Tibial artery (tissue), 4 donors: Measurements from ENCODE around the gene VAV2.
A peak's percentile ranks its signal among the peaks of the same experiment; 100 is the strongest.

ENCODE experiments used
- DNase-seq, 2 donors: peaks; one replicate each; pipeline ENCODE4 v3.0.0-alpha.2; 2019
- H3K27ac ChIP-seq, 2 donors: fragments of 200-600 bp; sonication (generic) in 1 of 2; 1 replicate in 1 of 2; 2 replicates in 1 of 2; pipeline ENCODE4 v1.5.1; 2018 to 2019; ENCODE audit warnings: mild to moderate bottlenecking in 1 of 2
- H3K27me3 ChIP-seq, 2 donors: fragments of 200-600 bp; sonication (generic) in 1 of 2; one replicate each; pipeline versions ENCODE4 v1.5.1 to v1.6.0; 2016 to 2019
- H3K36me3 ChIP-seq, 3 donors: fragments of 200-600 bp; sonication (generic) in 2 of 3; one replicate each; pipeline ENCODE4 v1.5.1; 2016 to 2019; ENCODE audit warnings: mild to moderate bottlenecking in 2 of 3
- H3K4me1 ChIP-seq, 4 donors: fragments of 200-600 bp; sonication (generic) in 2 of 4; 1 replicate in 3 of 4; 2 replicates in 1 of 4; pipeline ENCODE4 v1.5.1; 2016 to 2019
- H3K4me3 ChIP-seq, 2 donors: fragments of 200-600 bp; sonication (generic) in 1 of 2; 1 replicate in 1 of 2; 2 replicates in 1 of 2; pipeline ENCODE4 v1.5.1; 2018 to 2019; ENCODE audit warnings: mild to moderate bottlenecking in 2 of 2
- H3K9me3 ChIP-seq, 3 donors: fragments of 200-600 bp; sonication (generic) in 1 of 3; one replicate each; pipeline ENCODE4 v1.5.1; 2016 to 2019
- intact Hi-C: fragments of 100-400 bp; cut with DNase I; formaldehyde crosslinking; loops from one replicate; pipeline ENCODE4 v1.15.0; 2023; ENCODE audit warnings: low total_unique reads
- TF ChIP-seq, protein P1 (sequence below), 2 experiments: fragments of 200-600 bp in 1 of 2; fragments of 450-650 bp in 1 of 2; IDR thresholded peaks; one replicate each; pipeline ENCODE4 v1.5.1; 2017 to 2019; ENCODE audit warnings: antibody characterized with exemption in 2 of 2, mild to moderate bottlenecking in 1 of 2, moderate library complexity in 1 of 2

VAV2 gene

DNA sequence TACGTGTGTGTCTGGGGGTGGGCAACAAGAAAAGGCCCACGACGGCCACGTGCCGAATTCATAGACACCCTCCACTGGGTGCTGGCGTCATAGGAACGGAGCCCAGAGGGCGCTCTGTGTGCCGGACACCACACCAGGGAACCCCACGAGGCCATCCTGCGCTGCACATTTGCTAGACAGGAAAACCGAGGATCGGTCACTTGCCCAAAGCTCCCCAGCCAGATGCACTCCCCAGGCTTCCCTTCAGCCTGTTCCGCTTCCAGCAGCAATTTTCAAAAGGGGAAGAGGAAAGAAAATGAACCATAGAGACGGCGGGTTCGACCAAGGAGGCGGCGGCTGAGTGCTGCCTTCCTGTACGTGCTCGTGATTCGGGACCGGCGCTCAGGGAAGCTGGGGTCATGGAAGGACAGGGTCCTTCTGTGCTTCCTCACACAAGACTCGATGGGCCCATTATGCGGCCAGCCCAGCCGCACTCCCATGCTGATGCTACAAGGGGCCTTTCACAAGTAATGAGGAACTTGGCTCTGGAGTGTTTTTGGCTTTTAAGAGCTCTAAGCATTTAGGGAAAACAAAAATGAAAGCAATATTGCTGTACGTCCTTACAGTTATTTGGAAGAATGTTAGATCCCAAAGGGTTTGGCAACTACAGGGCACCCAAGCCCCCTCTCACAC lies 129.4 kb downstream of the VAV2 start:
- no peaks in the 10 kb centered on the region for H3K27me3 ChIP-seq
- H3K9me3 ChIP-seq, result peaks cover 0 to 6% (median 0%) of the 10 kb centered on the region in 3 donors
- TF ChIP-seq, protein P1, sequence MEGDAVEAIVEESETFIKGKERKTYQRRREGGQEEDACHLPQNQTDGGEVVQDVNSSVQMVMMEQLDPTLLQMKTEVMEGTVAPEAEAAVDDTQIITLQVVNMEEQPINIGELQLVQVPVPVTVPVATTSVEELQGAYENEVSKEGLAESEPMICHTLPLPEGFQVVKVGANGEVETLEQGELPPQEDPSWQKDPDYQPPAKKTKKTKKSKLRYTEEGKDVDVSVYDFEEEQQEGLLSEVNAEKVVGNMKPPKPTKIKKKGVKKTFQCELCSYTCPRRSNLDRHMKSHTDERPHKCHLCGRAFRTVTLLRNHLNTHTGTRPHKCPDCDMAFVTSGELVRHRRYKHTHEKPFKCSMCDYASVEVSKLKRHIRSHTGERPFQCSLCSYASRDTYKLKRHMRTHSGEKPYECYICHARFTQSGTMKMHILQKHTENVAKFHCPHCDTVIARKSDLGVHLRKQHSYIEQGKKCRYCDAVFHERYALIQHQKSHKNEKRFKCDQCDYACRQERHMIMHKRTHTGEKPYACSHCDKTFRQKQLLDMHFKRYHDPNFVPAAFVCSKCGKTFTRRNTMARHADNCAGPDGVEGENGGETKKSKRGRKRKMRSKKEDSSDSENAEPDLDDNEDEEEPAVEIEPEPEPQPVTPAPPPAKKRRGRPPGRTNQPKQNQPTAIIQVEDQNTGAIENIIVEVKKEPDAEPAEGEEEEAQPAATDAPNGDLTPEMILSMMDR (IDR thresholded peaks at IDR 0.05), result no peak
- peak; percentile 70 to 77 for DNase-seq
- H3K27ac ChIP-seq, result no peak overlapping the region
- H3K4me3 ChIP-seq, result peak overlapping the region in 1 of 2 donors; percentile 14
- intact Hi-C loops, result no loop called here
- peaks cover 0 to 5% (median 0%) of the 10 kb centered on the region in 3 donors for H3K36me3 ChIP-seq
- H3K4me1 ChIP-seq, result peaks cover 0 to 6% (median 0%) of the 10 kb centered on the region in 4 donors

DNA sequence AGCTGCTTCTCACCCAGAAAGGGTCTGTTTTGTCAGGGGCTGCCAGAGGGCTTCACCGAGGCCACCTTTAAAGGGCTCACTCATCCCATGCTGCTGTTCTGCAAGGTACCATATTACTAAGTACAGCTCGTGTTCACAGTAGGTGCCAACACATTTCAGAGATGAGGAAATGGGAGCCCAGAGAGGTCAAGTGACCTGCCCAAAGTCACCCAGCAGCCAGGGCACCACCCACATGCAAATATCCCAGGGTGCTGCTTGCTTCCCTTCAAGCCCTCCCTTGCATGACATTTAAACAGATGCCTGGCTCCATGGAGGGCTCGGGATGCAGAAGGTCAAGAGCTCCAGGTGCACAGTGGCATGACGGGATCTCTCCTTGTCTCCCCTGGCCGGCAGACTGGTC lies 130.4 kb downstream of the VAV2 start:
- no peak for DNase-seq
- TF ChIP-seq, protein P1 (IDR thresholded peaks at IDR 0.05), result no peak
- no peaks in the 10 kb centered on the region for H3K27me3 ChIP-seq
- H3K36me3 ChIP-seq, result peaks cover 0 to 5% (median 0%) of the 10 kb centered on the region in 3 donors
- H3K4me3 ChIP-seq, result no peak overlapping the region
- peaks cover 0 to 6% (median 0%) of the 10 kb centered on the region in 4 donors for H3K4me1 ChIP-seq
- H3K9me3 ChIP-seq, result peaks cover 0 to 6% (median 0%) of the 10 kb centered on the region in 3 donors
- intact Hi-C loops, result no loop called here
- H3K27ac ChIP-seq, result no peak overlapping the region

DNA sequence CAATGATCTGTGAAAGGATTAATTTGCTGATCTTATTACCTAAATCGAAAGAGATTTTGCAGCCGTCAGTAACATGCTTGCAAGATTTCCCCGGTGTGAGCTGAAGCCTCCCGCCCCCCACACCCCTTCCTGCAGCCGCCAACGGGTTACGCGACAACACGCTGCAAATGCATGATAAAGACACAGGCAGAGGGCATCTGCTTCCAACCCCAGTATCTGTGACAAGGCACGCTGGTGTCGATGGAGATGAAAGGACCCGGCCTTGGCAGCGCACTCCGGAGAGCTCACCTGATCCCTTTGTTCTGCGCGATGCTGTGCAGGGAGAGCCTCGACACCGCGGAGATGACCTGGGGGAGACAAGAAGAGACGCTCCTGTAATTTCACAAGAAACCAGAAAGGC lies 131.0 kb downstream of the VAV2 start:
- Histone ChIP-seq H3K27ac (no peak overlapping the region), H3K36me3 (peaks cover 0 to 5% (median 0%) of the 10 kb centered on the region in 3 donors), H3K4me3 (no peak overlapping the region), H3K27me3 (no peaks in the 10 kb centered on the region), H3K4me1 (peaks cover 0 to 6% (median 0%) of the 10 kb centered on the region in 4 donors), H3K9me3 (peaks cover 0 to 6% (median 0%) of the 10 kb centered on the region in 3 donors)
- DNase-seq, result no peak
- TF ChIP-seq, protein P1 (IDR thresholded peaks at IDR 0.05), result no peak
- intact Hi-C loops, result no loop called here

DNA sequence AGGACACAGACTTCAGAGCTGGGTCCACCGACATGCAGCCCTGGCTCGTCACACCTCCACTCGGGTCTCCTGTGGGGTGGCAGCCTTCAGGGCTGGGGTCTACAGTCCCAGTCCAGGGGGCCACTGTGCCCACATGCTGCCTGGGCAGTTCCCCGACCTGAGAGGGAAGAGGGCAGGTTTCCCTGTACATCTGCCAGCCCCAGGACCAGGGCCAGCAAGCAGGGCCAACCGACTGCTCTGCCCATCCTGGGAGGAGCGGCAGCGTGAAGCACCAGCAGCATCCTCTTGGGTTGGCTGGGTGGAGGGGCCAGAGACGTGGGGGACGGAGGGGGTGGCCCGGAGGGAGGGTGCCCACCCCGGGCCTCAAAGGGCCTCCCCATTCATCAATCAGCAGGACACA lies 133.4 kb downstream of the VAV2 start:
- Histone ChIP-seq H3K9me3 (no peaks in the 10 kb centered on the region), H3K27me3 (no peaks in the 10 kb centered on the region), H3K4me3 (no peak overlapping the region), H3K4me1 (peaks cover 0 to 5% (median 0%) of the 10 kb centered on the region in 4 donors), H3K36me3 (peaks cover 0 to 5% (median 0%) of the 10 kb centered on the region in 3 donors), H3K27ac (no peak overlapping the region)
- TF ChIP-seq, protein P1 (IDR thresholded peaks at IDR 0.05), result no peak
- intact Hi-C loops, result no loop called here
- no peak for DNase-seq

DNA sequence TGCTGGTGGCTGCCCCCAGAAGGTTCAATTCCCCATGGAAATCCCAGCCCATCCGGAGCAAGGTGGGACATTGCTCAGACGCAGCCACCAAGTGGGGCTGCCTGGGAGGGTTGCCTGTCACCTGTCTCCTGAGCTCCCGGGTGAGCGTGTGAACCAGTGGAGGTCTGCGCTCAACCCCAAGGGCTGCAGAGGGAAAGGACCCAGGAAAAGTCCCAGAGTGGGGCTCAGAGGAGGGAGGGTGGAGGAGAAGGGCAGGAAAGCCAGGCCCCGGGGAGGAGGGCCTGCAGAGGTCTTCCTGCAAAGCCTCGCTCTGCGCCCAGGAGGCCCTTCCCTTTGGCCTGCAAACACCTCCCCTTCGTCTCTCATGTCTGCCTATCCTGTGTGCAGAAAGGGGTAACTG lies 134.5 kb downstream of the VAV2 start:
- H3K27ac ChIP-seq, result no peak overlapping the region
- peaks cover 0 to 5% (median 0%) of the 10 kb centered on the region in 3 donors for H3K36me3 ChIP-seq
- TF ChIP-seq, protein P1 (IDR thresholded peaks at IDR 0.05), result no peak
- no peaks in the 10 kb centered on the region for H3K27me3 ChIP-seq
- no peak overlapping the region for H3K4me3 ChIP-seq
- no peaks in the 10 kb centered on the region for H3K9me3 ChIP-seq
- H3K4me1 ChIP-seq, result no peaks in the 10 kb centered on the region
- intact Hi-C loops, result no loop called here
- no peak for DNase-seq
